ENCODE results near the gene ZCCHC2.

GRCh38 chr18:62586151-62586774 is 63.4 kb downstream of the ZCCHC2 start:
- TF ChIP-seq CTCF (IDR thresholded peaks at IDR 0.05; ENCODE audit: control extremely low read depth in 1 of 3, insufficient read depth in 1 of 3, low read depth in 1 of 3, low read length in 3 of 3) (peak; percentile 90 to 100 (median 97)), POLR2AphosphoS5 (IDR thresholded peaks at IDR 0.05; ENCODE audit: low read depth, low read length) (no peak), HDAC2 (IDR thresholded peaks at IDR 0.05; ENCODE audit: borderline replicate concordance in 1 of 2, low read depth in 2 of 2, low read length in 2 of 2) (peak in 1 of 2 experiments; percentile 20; a peak in 1 of 4 replicates), JUND (IDR thresholded peaks at IDR 0.05; ENCODE audit: low read length) (no peak), POLR2A (IDR thresholded peaks at IDR 0.05; ENCODE audit: control extremely low read depth in 1 of 2, low read depth in 2 of 2, low read length in 2 of 2) (no peak)
